K562 (cell line): ENCODE results near the gene ZNF865. TPM values are rescaled to one million over a fixed set of nuclear protein-coding genes. Genes with fewer than 3 reads are reported as not detected.

Source experiments
- ATAC-seq: fragments of 200-7000 bp; cut with Tn5 transposase; 3 replicates; pipeline ENCODE4 v1.9.1; 2020; ENCODE audit warnings: moderate library complexity
- BruUV-seq: library from RNA; stranded (reverse); fragments of 400-500 nt; replicated peaks from 2 replicates; lab custom pipeline; 2021; lab: Mats Ljungman, UMichigan
- CTCF ChIA-PET: fragments of 300-600 bp; formaldehyde crosslinking; extraction: SDS; loops from one replicate; lab custom pipeline; 2021; ENCODE audit warnings: low intra/inter-chr PET ratio; lab: Yijun Ruan, JAX
- POLR2A ChIA-PET: fragments of 300-600, 350-650 bp; sonication (Branson Sonifier 250); formaldehyde crosslinking; extraction: SDS; loops from one replicate; lab custom pipeline; 2021; ENCODE audit warnings: antibody characterized with exemption, inconsistent platforms; lab: Yijun Ruan, JAX
- DNase-seq, 4 experiments: peaks; one replicate each; pipeline versions ENCODE4 v3.0.0 to v3.0.0-alpha.2; 2011 to 2018; ENCODE audit warnings: low spot score in 3 of 4, mixed read lengths in 3 of 4; ENCODE audit errors: extremely low read depth in 1 of 4
- FAIRE-seq: peaks from 2 replicates; lab custom pipeline; 2011; peaks lifted over from hg19 to GRCh38; lab: Jason Lieb, UNC
- H2AFZ ChIP-seq: 2 replicates; pipeline ENCODE4 v1.6.0; 2011; ENCODE audit warnings: low read depth, low read length, control low read depth, inconsistent platforms
- H3K27ac ChIP-seq: fragments of 200-600 bp; 3 replicates; pipeline ENCODE4 v1.8.0; 2011; ENCODE audit warnings: low read depth, mild to moderate bottlenecking, control low read depth, inconsistent platforms, low read length, moderate library complexity, mixed read lengths; ENCODE audit errors: extremely low read depth
- H3K27me3 ChIP-seq, 2 experiments: fragments of 300-600 bp in 1 of 2; 2 replicates in 1 of 2; 3 replicates in 1 of 2; pipeline versions ENCODE4 v1.6.0 to v1.8.0; 2011; ENCODE audit warnings: inconsistent platforms in 2 of 2, low read length in 2 of 2, mild to moderate bottlenecking in 1 of 2, mixed read lengths in 1 of 2, moderate library complexity in 1 of 2; ENCODE audit not compliant: control insufficient read depth in 2 of 2, insufficient read depth in 2 of 2
- H3K36me3 ChIP-seq: fragments of 300-600 bp; 3 replicates; pipeline ENCODE4 v1.8.0; 2011; ENCODE audit warnings: mild to moderate bottlenecking, low read length, inconsistent platforms; ENCODE audit not compliant: control insufficient read depth, insufficient read depth
- H3K4me1 ChIP-seq, 2 experiments: fragments of 200-600 bp in 1 of 2; replicated peaks in 1 of 2; 2 replicates in 1 of 2; 3 replicates in 1 of 2; pipeline versions ENCODE4 v1.5.1 to v1.8.0; 2011; ENCODE audit warnings: inconsistent platforms in 2 of 2, low read length in 2 of 2, mild to moderate bottlenecking in 1 of 2, mixed read lengths in 1 of 2, moderate library complexity in 1 of 2; ENCODE audit not compliant: control insufficient read depth in 2 of 2, insufficient read depth in 2 of 2
- H3K4me2 ChIP-seq: 2 replicates; pipeline ENCODE4 v1.6.1; 2011; ENCODE audit warnings: low read length, control low read depth, inconsistent platforms, mixed read lengths; ENCODE audit not compliant: insufficient read depth
- H3K4me3 ChIP-seq: fragments of 200-600 bp; sonication (generic), shearing (Covaris generic); 2 replicates; pipeline ENCODE4 v1.5.1; 2016; ENCODE audit warnings: control low read depth, inconsistent platforms
- H3K79me2 ChIP-seq: fragments of 200-600 bp; 3 replicates; pipeline ENCODE4 v1.8.0; 2011; ENCODE audit warnings: low read length, inconsistent platforms; ENCODE audit not compliant: control insufficient read depth, insufficient read depth
- H3K9ac ChIP-seq, 2 experiments: 2 replicates each; pipeline versions ENCODE4 v1.6.0 to v1.6.1; 2011; ENCODE audit warnings: low read depth in 2 of 2, low read length in 2 of 2, control low read depth in 1 of 2, inconsistent platforms in 1 of 2, mild to moderate bottlenecking in 1 of 2, mixed read lengths in 1 of 2; ENCODE audit not compliant: insufficient read depth in 1 of 2
- H3K9me1 ChIP-seq: one replicate; pipeline ENCODE4 v1.6.0; 2011; ENCODE audit warnings: inconsistent platforms, mild to moderate bottlenecking, low read length, moderate library complexity; ENCODE audit not compliant: control insufficient read depth, insufficient read depth
- H3K9me3 ChIP-seq: replicated peaks from 2 replicates; pipeline ENCODE4 v1.5.1; 2011; ENCODE audit warnings: low read depth, low read length, inconsistent platforms; ENCODE audit not compliant: control insufficient read depth, insufficient read depth
- H4K20me1 ChIP-seq: replicated peaks from 2 replicates; pipeline ENCODE4 v1.6.1; 2011; ENCODE audit warnings: low read length, inconsistent platforms, mixed read lengths; ENCODE audit not compliant: control insufficient read depth, insufficient read depth
- HMG20B ChIP-seq: fragments of 250-450 bp; sonication (Bioruptor Pico); IDR thresholded peaks from 2 replicates; pipeline ENCODE4 v1.5.0; 2021; ENCODE audit warnings: mild to moderate bottlenecking
- HNRNPLL ChIP-seq: fragments of 200-400 bp; formaldehyde crosslinking; IDR thresholded peaks from 2 replicates; pipeline ENCODE4 v1.6.1; 2017; ENCODE audit warnings: low read length, low read depth, mild to moderate bottlenecking; ENCODE audit not compliant: poor library complexity, severe bottlenecking
- MAZ ChIP-seq, 2 experiments: fragments of 450-650 bp in 1 of 2; sonication (generic) in 1 of 2; formaldehyde crosslinking; IDR thresholded peaks in 1 of 2; conservative IDR thresholded peaks in 1 of 2; 2 replicates each; pipeline versions ENCODE4 v1.4.0 to v1.5.0; 2020; ENCODE audit warnings: mild to moderate bottlenecking in 1 of 2, missing genetic modification reagents in 1 of 2
- MXI1 ChIP-seq: IDR thresholded peaks from 2 replicates; pipeline ENCODE4 v1.6.1; 2011; ENCODE audit warnings: low read depth, mild to moderate bottlenecking, improper control_type of control experiment, low read length
- SIN3B ChIP-seq: fragments of 450-650 bp; IDR thresholded peaks from 2 replicates; pipeline ENCODE4 v1.6.1; 2017; ENCODE audit warnings: low read depth, mild to moderate bottlenecking, moderate library complexity
- SP1 ChIP-seq: sonication (generic); formaldehyde crosslinking; IDR thresholded peaks from 2 replicates; pipeline ENCODE4 v1.8.1; 2022; ENCODE audit warnings: mild to moderate bottlenecking, missing genetic modification reagents
- SREBF1 ChIP-seq: fragments of 150-350 bp; IDR thresholded peaks from 2 replicates; pipeline ENCODE4 v1.6.1; 2014; ENCODE audit warnings: antibody characterized with exemption, low read depth, low read length, borderline replicate concordance
- ZC3H11A ChIP-seq: IDR thresholded peaks from 2 replicates; pipeline ENCODE4 v1.6.1; 2012; ENCODE audit warnings: low read depth, low read length, improper control_type of control experiment
- WGBS: fragments of 100-300 bp; shearing (Covaris generic); methylation state at CpG from one replicate; pipeline ENCODE4 v1.1.6; 2016; ENCODE audit warnings: low coverage, mixed read lengths; ENCODE audit not compliant: insufficient coverage; ENCODE audit errors: missing lambda C conversion rate; 5-methylcytosine and 5-hydroxymethylcytosine counted together
- in situ Hi-C: fragments of 300-500 bp; cut with MboI; formaldehyde crosslinking; loops from 4 replicates; pipeline ENCODE4 v1.15.0; 2018; ENCODE audit warnings: inconsistent platforms, mixed read lengths
- intact Hi-C: fragments of 100-400 bp; cut with micrococcal nuclease; formaldehyde crosslinking; loops from 2 replicates; pipeline ENCODE4 v1.14.2; 2022
- polyA plus RNA-seq, 8 experiments: library from polyadenylated mRNA; depleted of rRNA in 4 of 8; stranded (reverse) in 5 of 8; unstranded in 3 of 8; fragments of >200 nt; fragmentation: Nextera tagmentation in 2 of 8; fragmentation: Illumina TruSeq in 1 of 8; extraction: Ambion mirVana in 2 of 8; extraction: Trizol in 1 of 8; gene quantifications; 2 replicates each; pipeline versions ENCODE4 v1.2.1 to v1.2.3, GENCODE V29; 2011 to 2014; ENCODE audit warnings: inconsistent platforms in 1 of 8, missing spikeins in 1 of 8
- total RNA-seq, 7 experiments: library from RNA; depleted of rRNA in 6 of 7; stranded (reverse); fragments of >200 nt in 6 of 7; fragmentation: Illumina TruSeq in 2 of 7; extraction: Trizol in 2 of 7; gene quantifications; 2 replicates each; pipeline versions ENCODE4 v1.2.1 to v1.2.3, GENCODE V29; 2011 to 2021; ENCODE audit warnings: low replicate concordance in 1 of 7
- TF ChIP-seq, protein P1 (sequence below): fragments of 250-450 bp; sonication (Bioruptor Pico); IDR thresholded peaks from 2 replicates; pipeline ENCODE4 v1.8.0; 2022; ENCODE audit warnings: moderate library complexity, mild to moderate bottlenecking, inconsistent platforms
- TF ChIP-seq, protein P2 (sequence below): fragments of 150-350 bp; conservative IDR thresholded peaks from 2 replicates; pipeline ENCODE4 v1.6.1; 2014; ENCODE audit warnings: low read length
- TF ChIP-seq, protein P3 (sequence below), 2 experiments: IDR thresholded peaks in 1 of 2; conservative IDR thresholded peaks in 1 of 2; 2 replicates each; pipeline ENCODE4 v1.6.1; 2016; ENCODE audit warnings: low read depth in 2 of 2, mild to moderate bottlenecking in 1 of 2, missing compliant biosample characterization in 1 of 2, missing genetic modification characterization in 1 of 2, moderate library complexity in 1 of 2
- TF ChIP-seq, protein P4 (sequence below): fragments of 450-650 bp; formaldehyde crosslinking; conservative IDR thresholded peaks from 2 replicates; pipeline ENCODE4 v1.4.0; 2022; ENCODE audit warnings: mild to moderate bottlenecking, missing genetic modification characterization

The ZNF865 gene
- total and polyA plus RNA-seq, 9 of the 15 experiments (the other 6 are each of a cell fraction or from before 2014, with no cell fraction given): 0.40 to 18.8 (median 1.6) TPM; not detected in 2

DNA sequence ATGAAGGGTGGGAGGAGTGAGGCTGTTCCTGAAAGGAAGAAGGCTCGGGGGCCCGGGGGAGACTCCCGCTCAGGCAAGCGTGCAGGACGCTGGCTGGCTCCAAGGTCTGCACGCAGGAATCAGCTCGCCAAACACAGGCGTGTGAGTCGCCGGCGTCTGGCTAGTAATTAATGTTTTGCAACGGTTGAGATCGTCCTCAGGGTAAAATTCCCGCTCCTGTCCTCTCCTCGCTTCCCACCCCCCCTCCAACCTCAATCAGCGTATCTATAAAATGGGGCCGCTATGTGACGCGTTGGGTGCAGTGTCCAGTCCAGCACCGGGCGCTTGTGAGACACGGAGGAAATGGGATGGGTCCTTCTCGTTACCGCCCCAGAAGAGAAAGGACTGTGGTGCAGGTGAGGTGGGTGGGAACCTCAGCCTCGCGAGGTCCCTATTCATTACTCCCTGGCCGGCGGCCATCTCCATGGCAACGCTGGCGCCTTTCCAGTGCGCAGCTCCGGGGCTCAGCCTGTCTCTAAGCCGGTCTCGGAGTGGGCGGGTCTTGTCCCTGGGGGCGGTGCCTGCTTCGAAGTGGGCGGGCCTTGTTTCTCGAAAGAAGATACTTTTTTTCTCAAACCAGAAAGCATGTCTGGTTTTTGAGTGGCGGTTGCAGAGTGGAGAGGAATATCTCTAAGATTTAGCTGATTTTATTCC lies 18.3 kb upstream of the ZNF865 start:
- Histone ChIP-seq H3K9ac (peak overlapping the region in 1 of 2 experiments; percentile 70; a peak in 2 of 4 replicates), H3K27me3 (peaks cover 8 to 12% of the 10 kb centered on the region in 2 experiments; a peak in 4 of 5 replicates), H3K79me2 (no peaks in the 10 kb centered on the region), H2AFZ (peak overlapping the region; percentile 82), H3K9me1 (no peaks in the 10 kb centered on the region), H3K27ac (no peak overlapping the region), H3K4me1 (peaks cover 11 to 37% of the 10 kb centered on the region in 2 experiments; a peak in 3 of 5 replicates), H3K9me3 (no peaks in the 10 kb centered on the region), H4K20me1 (0 out of 2 replicates have a peak, but pooled peaks cover 6% of the 10 kb centered on the region), H3K36me3 (peaks cover 4% of the 10 kb centered on the region; the same call in 2 of the 3 replicates), H3K4me2 (peak overlapping the region; percentile 79), H3K4me3 (peak overlapping the region; percentile 23; the same call in 1 of the 2 replicates)
- POLR2A ChIA-PET: interaction anchor here (0.6 to 3.1 kb wide), 7 partner anchors 11 to 806 kb away, joined by 3 to 22 read pairs (median 3); partner anchors contain the start of genes FIZ1 and ZNF524
- FAIRE-seq: peak; percentile 99
- CTCF ChIA-PET: no interaction called here
- in situ Hi-C loops: no loop called here
- BruUV-seq: no TSS peak
- ATAC-seq: peak; percentile 97
- intact Hi-C loops: no loop called here
- WGBS: 2% methylated on average over 33 of the region's 40 CpGs
- peak; percentile 96 to 98 (median 98) for DNase-seq
- TF ChIP-seq MAZ (CRISPR knock-in tag; conservative IDR thresholded peaks at IDR 0.05 in 1 of 2, IDR thresholded peaks at IDR 0.05 in 1 of 2) (peak in 1 of 2 experiments; percentile 30; a peak in 2 of 4 replicates), SP1 (peak; percentile 75; the same call in 1 of the 2 replicates), HNRNPLL (peak; percentile 43), SIN3B (no peak), HMG20B (no peak), MXI1 (peak; percentile 69; the same call in 1 of the 2 replicates), ZC3H11A (no peak), SREBF1 (no peak)
- TF ChIP-seq, protein P1, sequence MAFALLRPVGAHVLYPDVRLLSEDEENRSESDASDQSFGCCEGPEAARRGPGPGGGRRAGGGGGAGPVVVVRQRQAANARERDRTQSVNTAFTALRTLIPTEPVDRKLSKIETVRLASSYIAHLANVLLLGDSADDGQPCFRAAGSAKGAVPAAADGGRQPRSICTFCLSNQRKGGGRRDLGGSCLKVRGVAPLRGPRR (CRISPR knock-in tag): no peak
- TF ChIP-seq, protein P2, sequence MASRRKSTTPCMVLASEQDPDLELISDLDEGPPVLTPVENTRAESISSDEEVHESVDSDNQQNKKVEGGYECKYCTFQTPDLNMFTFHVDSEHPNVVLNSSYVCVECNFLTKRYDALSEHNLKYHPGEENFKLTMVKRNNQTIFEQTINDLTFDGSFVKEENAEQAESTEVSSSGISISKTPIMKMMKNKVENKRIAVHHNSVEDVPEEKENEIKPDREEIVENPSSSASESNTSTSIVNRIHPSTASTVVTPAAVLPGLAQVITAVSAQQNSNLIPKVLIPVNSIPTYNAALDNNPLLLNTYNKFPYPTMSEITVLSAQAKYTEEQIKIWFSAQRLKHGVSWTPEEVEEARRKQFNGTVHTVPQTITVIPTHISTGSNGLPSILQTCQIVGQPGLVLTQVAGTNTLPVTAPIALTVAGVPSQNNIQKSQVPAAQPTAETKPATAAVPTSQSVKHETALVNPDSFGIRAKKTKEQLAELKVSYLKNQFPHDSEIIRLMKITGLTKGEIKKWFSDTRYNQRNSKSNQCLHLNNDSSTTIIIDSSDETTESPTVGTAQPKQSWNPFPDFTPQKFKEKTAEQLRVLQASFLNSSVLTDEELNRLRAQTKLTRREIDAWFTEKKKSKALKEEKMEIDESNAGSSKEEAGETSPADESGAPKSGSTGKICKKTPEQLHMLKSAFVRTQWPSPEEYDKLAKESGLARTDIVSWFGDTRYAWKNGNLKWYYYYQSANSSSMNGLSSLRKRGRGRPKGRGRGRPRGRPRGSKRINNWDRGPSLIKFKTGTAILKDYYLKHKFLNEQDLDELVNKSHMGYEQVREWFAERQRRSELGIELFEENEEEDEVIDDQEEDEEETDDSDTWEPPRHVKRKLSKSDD: 0 out of 2 replicates have a peak, but pooled peaks have one; percentile 51
- TF ChIP-seq, protein P3, sequence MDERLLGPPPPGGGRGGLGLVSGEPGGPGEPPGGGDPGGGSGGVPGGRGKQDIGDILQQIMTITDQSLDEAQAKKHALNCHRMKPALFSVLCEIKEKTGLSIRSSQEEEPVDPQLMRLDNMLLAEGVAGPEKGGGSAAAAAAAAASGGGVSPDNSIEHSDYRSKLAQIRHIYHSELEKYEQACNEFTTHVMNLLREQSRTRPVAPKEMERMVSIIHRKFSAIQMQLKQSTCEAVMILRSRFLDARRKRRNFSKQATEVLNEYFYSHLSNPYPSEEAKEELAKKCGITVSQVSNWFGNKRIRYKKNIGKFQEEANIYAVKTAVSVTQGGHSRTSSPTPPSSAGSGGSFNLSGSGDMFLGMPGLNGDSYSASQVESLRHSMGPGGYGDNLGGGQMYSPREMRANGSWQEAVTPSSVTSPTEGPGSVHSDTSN (CRISPR knock-in tag; IDR thresholded peaks at IDR 0.05; ENCODE audit: low read depth): no peak
- TF ChIP-seq, protein P3 (tag; conservative IDR thresholded peaks at IDR 0.05; ENCODE audit: low read depth): 0 out of 2 replicates have a peak, but pooled peaks have one; percentile 12
- TF ChIP-seq, protein P4, sequence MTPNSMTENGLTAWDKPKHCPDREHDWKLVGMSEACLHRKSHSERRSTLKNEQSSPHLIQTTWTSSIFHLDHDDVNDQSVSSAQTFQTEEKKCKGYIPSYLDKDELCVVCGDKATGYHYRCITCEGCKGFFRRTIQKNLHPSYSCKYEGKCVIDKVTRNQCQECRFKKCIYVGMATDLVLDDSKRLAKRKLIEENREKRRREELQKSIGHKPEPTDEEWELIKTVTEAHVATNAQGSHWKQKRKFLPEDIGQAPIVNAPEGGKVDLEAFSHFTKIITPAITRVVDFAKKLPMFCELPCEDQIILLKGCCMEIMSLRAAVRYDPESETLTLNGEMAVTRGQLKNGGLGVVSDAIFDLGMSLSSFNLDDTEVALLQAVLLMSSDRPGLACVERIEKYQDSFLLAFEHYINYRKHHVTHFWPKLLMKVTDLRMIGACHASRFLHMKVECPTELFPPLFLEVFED (CRISPR knock-in tag): no peak
